AG09319 (cell line): ENCODE measurements around the gene EZR.

ENCODE experiments used
- DNase-seq: peaks from one replicate; pipeline ENCODE4 v3.0.0-alpha.2; 2010; ENCODE audit warnings: low read depth; ENCODE audit errors: extremely low read depth
- TF ChIP-seq, protein P1 (sequence below): IDR thresholded peaks from 2 replicates; pipeline ENCODE4 v1.5.1; 2011; ENCODE audit warnings: low read depth, mild to moderate bottlenecking, inconsistent platforms, low read length, moderate library complexity

EZR gene

DNA sequence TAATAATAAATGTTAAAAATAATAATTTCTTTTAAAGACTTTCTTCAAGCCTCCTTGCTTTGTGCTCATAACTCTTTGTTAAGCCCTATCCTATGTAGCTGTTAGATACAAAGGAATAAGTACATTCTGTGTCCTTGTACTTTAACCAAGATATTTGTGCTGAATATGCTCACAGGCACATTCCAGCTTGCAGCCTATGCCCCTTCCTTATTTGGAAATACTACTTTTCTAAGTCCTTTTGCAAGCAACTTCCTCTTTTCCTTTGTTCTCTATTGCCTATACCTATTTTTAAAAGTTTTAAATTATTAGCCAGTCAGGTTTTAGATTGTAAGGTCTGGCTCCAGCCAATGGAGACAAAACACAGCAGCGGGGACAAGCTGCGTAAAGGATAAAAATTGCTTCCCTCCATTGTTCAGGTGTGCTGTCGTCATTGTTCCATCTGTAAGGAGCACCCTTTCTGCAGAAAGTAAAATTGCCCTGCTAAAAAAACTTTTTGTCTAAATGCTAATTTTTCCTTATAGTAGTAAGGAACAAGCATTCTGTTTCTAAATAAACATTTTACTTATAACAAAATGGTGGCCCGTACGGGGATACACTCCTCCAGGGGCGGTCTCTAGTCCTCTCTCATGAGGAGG is 89.1 kb downstream of the EZR start:
- TF ChIP-seq, protein P1, sequence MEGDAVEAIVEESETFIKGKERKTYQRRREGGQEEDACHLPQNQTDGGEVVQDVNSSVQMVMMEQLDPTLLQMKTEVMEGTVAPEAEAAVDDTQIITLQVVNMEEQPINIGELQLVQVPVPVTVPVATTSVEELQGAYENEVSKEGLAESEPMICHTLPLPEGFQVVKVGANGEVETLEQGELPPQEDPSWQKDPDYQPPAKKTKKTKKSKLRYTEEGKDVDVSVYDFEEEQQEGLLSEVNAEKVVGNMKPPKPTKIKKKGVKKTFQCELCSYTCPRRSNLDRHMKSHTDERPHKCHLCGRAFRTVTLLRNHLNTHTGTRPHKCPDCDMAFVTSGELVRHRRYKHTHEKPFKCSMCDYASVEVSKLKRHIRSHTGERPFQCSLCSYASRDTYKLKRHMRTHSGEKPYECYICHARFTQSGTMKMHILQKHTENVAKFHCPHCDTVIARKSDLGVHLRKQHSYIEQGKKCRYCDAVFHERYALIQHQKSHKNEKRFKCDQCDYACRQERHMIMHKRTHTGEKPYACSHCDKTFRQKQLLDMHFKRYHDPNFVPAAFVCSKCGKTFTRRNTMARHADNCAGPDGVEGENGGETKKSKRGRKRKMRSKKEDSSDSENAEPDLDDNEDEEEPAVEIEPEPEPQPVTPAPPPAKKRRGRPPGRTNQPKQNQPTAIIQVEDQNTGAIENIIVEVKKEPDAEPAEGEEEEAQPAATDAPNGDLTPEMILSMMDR: no peak
- DNase-seq: no peak

- TF ChIP-seq, protein P1: no peak
- no peak for DNase-seq
These were observed 93.5 kb downstream of the EZR start for GRCh38 chr6:158725704-158726103.

GRCh38 chr6:158722176-158722729 is 96.9 kb downstream of the EZR start:
- no peak for DNase-seq
- TF ChIP-seq, protein P1: no peak

DNA sequence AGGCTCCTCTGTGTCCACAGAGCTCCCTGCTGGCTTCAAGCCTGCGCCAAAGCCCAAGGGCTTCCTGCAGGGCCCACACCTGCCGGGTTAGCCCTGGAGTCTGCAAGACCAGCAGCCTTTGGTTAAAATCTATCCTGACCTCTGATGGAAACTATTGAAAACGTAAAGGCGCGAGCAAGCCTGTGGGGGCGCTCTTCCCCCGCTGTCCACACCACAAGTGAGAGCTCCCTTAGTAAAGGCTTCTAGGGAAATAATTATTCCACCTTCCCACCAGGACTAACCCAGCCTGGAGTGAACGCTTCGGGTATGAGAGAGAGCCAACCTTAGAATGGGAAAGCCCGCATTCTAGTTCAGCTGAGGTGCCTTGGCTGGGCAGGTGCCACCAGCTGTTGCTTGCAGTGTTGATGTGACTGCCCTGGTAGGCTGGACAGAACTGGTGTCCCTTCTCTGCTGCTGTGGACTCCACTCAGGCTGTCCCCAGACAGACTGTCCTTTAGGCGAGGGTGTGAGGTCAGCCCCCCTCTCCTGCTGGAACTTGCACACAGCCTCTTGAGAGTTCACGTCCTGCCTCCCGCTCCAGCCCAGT is 100.6 kb downstream of the EZR start:
- TF ChIP-seq, protein P1: peak; percentile 41
- DNase-seq: no peak

DNA sequence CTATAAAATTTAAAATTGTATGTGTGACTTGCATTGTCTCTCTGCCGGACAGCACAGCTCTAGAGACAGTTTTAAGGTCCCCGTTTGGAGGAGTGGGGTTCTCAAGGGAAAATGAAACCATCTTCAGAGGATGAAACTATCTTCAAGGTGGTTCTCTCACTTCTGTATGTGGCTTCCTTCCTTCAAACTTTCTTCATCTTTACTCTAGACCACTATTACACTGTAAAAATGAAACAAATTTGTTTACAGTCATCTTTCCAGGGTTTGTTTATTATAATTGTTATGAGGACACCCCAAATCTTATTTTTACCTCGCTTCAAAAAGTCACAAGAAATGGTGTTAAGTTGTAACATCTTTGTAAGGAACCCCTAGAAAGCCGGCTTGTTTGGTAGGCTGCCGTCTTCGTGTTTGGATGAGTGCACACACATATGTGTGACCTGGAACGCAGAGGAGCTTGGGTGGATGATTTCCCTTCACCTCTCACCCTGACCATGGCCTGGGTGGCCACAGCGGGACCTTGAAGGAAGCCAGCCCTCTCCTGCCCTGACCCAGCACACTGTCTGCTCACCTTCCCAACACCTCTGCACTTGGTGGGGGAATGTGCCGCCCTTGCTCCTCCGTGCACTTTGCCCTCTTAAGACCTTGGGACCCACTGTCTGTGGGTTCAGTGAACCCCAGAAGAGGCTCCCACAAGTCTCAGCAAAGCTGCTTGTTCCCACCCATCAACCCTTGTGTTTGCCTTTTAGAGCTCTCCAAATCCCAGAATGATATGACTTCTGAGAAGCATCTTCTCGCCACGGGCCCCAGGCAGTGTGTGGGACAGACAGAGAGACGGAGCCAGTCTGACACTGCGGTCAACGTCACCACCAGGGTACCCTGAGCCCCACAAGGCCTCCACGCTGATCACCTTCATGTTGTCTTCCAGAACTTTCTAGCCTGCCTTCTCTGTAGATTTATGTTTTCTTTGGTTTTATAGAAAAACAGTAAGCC is 101.5 kb downstream of the EZR start:
- DNase-seq: no peak
- TF ChIP-seq, protein P1: no peak
